IMR-90 (cell line): ENCODE data around the gene PLXNA1. TPM values are rescaled to one million over a fixed set of nuclear protein-coding genes. Genes with fewer than 3 reads are reported as not detected.

Experiments
- ATAC-seq: fragments of 200-7000 bp; cut with Tn5 transposase; 2 replicates; pipeline ENCODE4 v1.9.1; 2020; ENCODE audit warnings: low read depth, mild to moderate bottlenecking, moderate library complexity
- BruUV-seq: library from RNA; stranded (reverse); fragments of 400-500 nt; replicated peaks from 2 replicates; lab custom pipeline; 2021; lab: Mats Ljungman, UMichigan
- CTCF ChIA-PET: fragments of 300-600 bp; formaldehyde crosslinking; extraction: SDS; loops from one replicate; lab custom pipeline; 2021; ENCODE audit warnings: antibody characterized with exemption; lab: Yijun Ruan, JAX
- POLR2A ChIA-PET: fragments of 300-600 bp; sonication (Branson Sonifier 250); formaldehyde crosslinking; loops from one replicate; lab custom pipeline; 2022; ENCODE audit warnings: antibody characterized with exemption; ENCODE audit not compliant: unreplicated experiment; lab: Charles Lee
- DNase-seq: peaks from one replicate; pipeline ENCODE4 v3.0.0; 2013
- H2AFZ ChIP-seq: replicated peaks from 2 replicates; pipeline ENCODE3; 2013; ENCODE audit warnings: low read length, mild to moderate bottlenecking; ENCODE audit not compliant: poor library complexity
- H2AK5ac ChIP-seq: 2 replicates; pipeline ENCODE4 v1.6.1; 2013; ENCODE audit warnings: low read depth, low read length, inconsistent platforms
- H2AK9ac ChIP-seq: replicated peaks from 2 replicates; pipeline ENCODE3; 2013; ENCODE audit warnings: mild to moderate bottlenecking, low read depth, low read length, moderate library complexity; ENCODE audit not compliant: poor library complexity
- H2BK120ac ChIP-seq: 2 replicates; pipeline ENCODE4 v1.6.1; 2013; ENCODE audit warnings: low read depth, low read length, inconsistent platforms
- H2BK15ac ChIP-seq: 3 replicates; pipeline ENCODE4 v1.6.1; 2013; ENCODE audit warnings: low read depth, low read length, inconsistent platforms
- H2BK20ac ChIP-seq: 2 replicates; pipeline ENCODE4 v1.6.1; 2013; ENCODE audit warnings: low read depth, mild to moderate bottlenecking, inconsistent platforms, low read length, moderate library complexity
- H2BK5ac ChIP-seq: 2 replicates; pipeline ENCODE4 v1.6.1; 2013; ENCODE audit warnings: mild to moderate bottlenecking, low read depth, low read length, inconsistent platforms; ENCODE audit not compliant: poor library complexity, severe bottlenecking
- H3K14ac ChIP-seq: replicated peaks from 2 replicates; pipeline ENCODE4 v1.6.1; 2013; ENCODE audit warnings: low read depth, low read length, inconsistent platforms
- H3K18ac ChIP-seq: 2 replicates; pipeline ENCODE4 v1.6.1; 2013; ENCODE audit warnings: low read depth, low read length, control low read depth
- H3K23ac ChIP-seq: 2 replicates; pipeline ENCODE4 v1.6.1; 2013; ENCODE audit warnings: low read depth, low read length, inconsistent platforms
- H3K27ac ChIP-seq: 2 replicates; pipeline ENCODE4 v1.5.1; 2013; ENCODE audit warnings: mild to moderate bottlenecking, control low read depth, low read length; ENCODE audit not compliant: insufficient read depth
- H3K27me3 ChIP-seq: 2 replicates; pipeline ENCODE4 v1.6.1; 2013; ENCODE audit warnings: low read length; ENCODE audit not compliant: control insufficient read depth, insufficient read depth
- H3K36me3 ChIP-seq: 2 replicates; pipeline ENCODE4 v1.6.1; 2013; ENCODE audit warnings: low read length, mixed read lengths; ENCODE audit not compliant: control insufficient read depth, insufficient read depth
- H3K4ac ChIP-seq: 2 replicates; pipeline ENCODE4 v1.6.1; 2013; ENCODE audit warnings: low read depth, low read length, inconsistent platforms
- H3K4me1 ChIP-seq: 2 replicates; pipeline ENCODE4 v1.6.1; 2013; ENCODE audit warnings: low read length, mixed read lengths; ENCODE audit not compliant: control insufficient read depth, insufficient read depth
- H3K4me2 ChIP-seq: 2 replicates; pipeline ENCODE4 v1.6.1; 2013; ENCODE audit warnings: low read depth, mild to moderate bottlenecking, control low read depth, low read length, moderate library complexity
- H3K4me3 ChIP-seq: 2 replicates; pipeline ENCODE4 v1.5.1; 2013; ENCODE audit warnings: low read depth, mild to moderate bottlenecking, control low read depth, low read length, moderate library complexity; ENCODE audit not compliant: insufficient read depth
- H3K56ac ChIP-seq: 2 replicates; pipeline ENCODE4 v1.6.1; 2013; ENCODE audit warnings: low read length, inconsistent platforms; ENCODE audit not compliant: insufficient read depth; ENCODE audit errors: extremely low read depth
- H3K79me1 ChIP-seq, 2 experiments: 2 replicates each; pipeline ENCODE4 v1.6.1; 2013; ENCODE audit warnings: low read length in 2 of 2, inconsistent platforms in 1 of 2, low read depth in 1 of 2
- H3K9ac ChIP-seq: 2 replicates; pipeline ENCODE4 v1.6.1; 2013; ENCODE audit warnings: low read depth, low read length, control low read depth
- H3K9me1 ChIP-seq: 2 replicates; pipeline ENCODE4 v1.6.1; 2013; ENCODE audit warnings: low read length, inconsistent platforms; ENCODE audit not compliant: insufficient read depth
- H3K9me3 ChIP-seq: 2 replicates; pipeline ENCODE4 v1.6.1; 2013; ENCODE audit warnings: low read length; ENCODE audit not compliant: control insufficient read depth, insufficient read depth
- H4K20me1 ChIP-seq: 2 replicates; pipeline ENCODE4 v1.6.1; 2013; ENCODE audit warnings: low read length, inconsistent platforms; ENCODE audit not compliant: insufficient read depth
- H4K5ac ChIP-seq: 2 replicates; pipeline ENCODE4 v1.6.1; 2013; ENCODE audit warnings: mild to moderate bottlenecking, low read depth, low read length, control low read depth
- H4K8ac ChIP-seq, 2 experiments: 2 replicates each; pipeline ENCODE4 v1.6.1; 2013; ENCODE audit warnings: low read depth in 2 of 2, low read length in 2 of 2, control low read depth in 1 of 2, inconsistent platforms in 1 of 2
- H4K91ac ChIP-seq: 2 replicates; pipeline ENCODE4 v1.6.1; 2013; ENCODE audit warnings: low read depth, low read length, inconsistent platforms; ENCODE audit not compliant: insufficient read depth
- CHD1 ChIP-seq: IDR thresholded peaks from 2 replicates; pipeline ENCODE4 v1.6.1; 2012; ENCODE audit warnings: low read depth, low read length, improper control_type of control experiment
- ELK1 ChIP-seq: fragments of 150-350 bp; IDR thresholded peaks from 2 replicates; pipeline ENCODE4 v1.6.1; 2016; ENCODE audit warnings: low read depth, mild to moderate bottlenecking, low read length, moderate library complexity, borderline replicate concordance
- FOS ChIP-seq: fragments of 150-350 bp; IDR thresholded peaks from 2 replicates; pipeline ENCODE4 v1.6.1; 2016; ENCODE audit warnings: low read depth, low read length
- MAZ ChIP-seq: IDR thresholded peaks from 2 replicates; pipeline ENCODE4 v1.6.1; 2012; ENCODE audit warnings: low read depth, mild to moderate bottlenecking, low read length, improper control_type of control experiment, moderate library complexity, borderline replicate concordance
- MXI1 ChIP-seq: IDR thresholded peaks from 2 replicates; pipeline ENCODE4 v1.6.1; 2012; ENCODE audit warnings: low read depth, mild to moderate bottlenecking, low read length, moderate library complexity, borderline replicate concordance
- NFE2L2 ChIP-seq: fragments of 150-350 bp; IDR thresholded peaks from 2 replicates; pipeline ENCODE4 v1.6.1; 2016; ENCODE audit warnings: low read depth, mild to moderate bottlenecking, low read length
- POLR2A ChIP-seq: IDR thresholded peaks from 2 replicates; pipeline ENCODE4 v1.6.1; 2012; ENCODE audit warnings: mild to moderate bottlenecking, low read depth, low read length
- RAD21 ChIP-seq: IDR thresholded peaks from 2 replicates; pipeline ENCODE4 v1.6.1; 2012; ENCODE audit warnings: low read length, improper control_type of control experiment
- RCOR1 ChIP-seq: IDR thresholded peaks from 2 replicates; pipeline ENCODE4 v1.6.1; 2012; ENCODE audit warnings: mild to moderate bottlenecking, low read length, improper control_type of control experiment; ENCODE audit not compliant: insufficient replicate concordance
- RFX5 ChIP-seq: IDR thresholded peaks from 2 replicates; pipeline ENCODE4 v1.8.0; 2012; ENCODE audit warnings: low read depth, mild to moderate bottlenecking, low read length, moderate library complexity
- SMC3 ChIP-seq: fragments of 150-350 bp; IDR thresholded peaks from 2 replicates; pipeline ENCODE4 v1.6.1; 2016; ENCODE audit warnings: low read depth, mild to moderate bottlenecking, antibody characterized with exemption, low read length, moderate library complexity
- USF2 ChIP-seq: fragments of 150-350 bp; IDR thresholded peaks from 2 replicates; pipeline ENCODE4 v1.6.1; 2017; ENCODE audit warnings: mild to moderate bottlenecking, antibody characterized with exemption, low read length, low read depth
- WGBS, 2 experiments: methylation state at CpG; one replicate each; pipeline versions ENCODE4 v1.1.5 to v1.1.7; 2013; ENCODE audit warnings: missing lambda C conversion rate in 2 of 2; ENCODE audit not compliant: insufficient read length in 1 of 2; ENCODE audit errors: extremely low coverage in 2 of 2; 5-methylcytosine and 5-hydroxymethylcytosine counted together
- dilution Hi-C: fragments of 300-500 bp; cut with HindIII; formaldehyde crosslinking; loops from one replicate; pipeline ENCODE4 v1.14.3; 2018; ENCODE audit warnings: low sequenced_read_pairs; ENCODE audit not compliant: unreplicated experiment
- in situ Hi-C: fragments of 300-500 bp; cut with MboI; formaldehyde crosslinking; loops from 3 replicates; pipeline ENCODE4 v1.14.3; 2019; ENCODE audit warnings: low sequenced_read_pairs, inconsistent platforms, mixed read lengths
- intact Hi-C: fragments of 100-400 bp; cut with micrococcal nuclease; formaldehyde crosslinking; loops from 2 replicates; pipeline ENCODE4 v1.10.0; 2022
- polyA plus RNA-seq, 3 experiments: library from polyadenylated mRNA; depleted of rRNA; stranded (reverse); fragments of >200 nt; gene quantifications; 2 replicates each; pipeline ENCODE4 v1.2.3, GENCODE V29; 2012; ENCODE audit warnings: low replicate concordance in 1 of 3
- total RNA-seq: library from RNA; depleted of rRNA; stranded (reverse); fragments of >200 nt; gene quantifications from 2 replicates; pipeline ENCODE4 v1.2.3, GENCODE V29; 2012
- TF ChIP-seq, protein P1 (sequence below): conservative IDR thresholded peaks from 2 replicates; pipeline ENCODE4 v1.5.1; 2012; ENCODE audit warnings: mild to moderate bottlenecking, low read depth, low read length, improper control_type of control experiment

PLXNA1 gene
- total and polyA plus RNA-seq, 2 of the 4 experiments (the other 2 are of a cell fraction) = 13.6 to 49.4 TPM

GRCh38 chr3:127029658-127030507, 47.0 kb downstream of the PLXNA1 start:
- WGBS, 2 experiments = 97% methylated on average over 30 of the region's 42 CpGs; no CpG with 5 or more reads in 1 of the 2 experiments
- ChIA-PET CTCF (no interaction called here), POLR2A (no interaction called here)
- Histone ChIP-seq H3K9ac (no peak overlapping the region), H3K14ac (no peak overlapping the region), H3K27ac (no peak overlapping the region), H2BK15ac (no peak overlapping the region), H4K91ac (no peak overlapping the region), H3K36me3 (peaks cover 76% of the 10 kb centered on the region), H3K4me3 (no peak overlapping the region), H3K9me3 (no peaks in the 10 kb centered on the region), H3K79me1 (no peaks in the 10 kb centered on the region), H3K4me1 (peaks cover 7% of the 10 kb centered on the region; the same call in 1 of the 2 replicates), H2BK120ac (no peak overlapping the region), H2BK5ac (no peak overlapping the region), H3K23ac (no peak overlapping the region), H4K5ac (no peak overlapping the region), H2AK5ac (no peak overlapping the region), H3K4ac (no peak overlapping the region), H2AK9ac (peak overlapping the region; percentile 20), H4K8ac (no peak overlapping the region), H2BK20ac (no peak overlapping the region), H3K18ac (no peak overlapping the region), H4K20me1 (peaks cover 4% of the 10 kb centered on the region), H3K4me2 (no peak overlapping the region), H3K56ac (no peak overlapping the region), H3K27me3 (no peaks in the 10 kb centered on the region), H2AFZ (peak overlapping the region; percentile 29), H3K9me1 (no peaks in the 10 kb centered on the region; the same call in 1 of the 2 replicates)
- dilution Hi-C loops = no loop called here
- no TSS peak for BruUV-seq
- in situ Hi-C loops = no loop called here
- TF ChIP-seq, protein P1, sequence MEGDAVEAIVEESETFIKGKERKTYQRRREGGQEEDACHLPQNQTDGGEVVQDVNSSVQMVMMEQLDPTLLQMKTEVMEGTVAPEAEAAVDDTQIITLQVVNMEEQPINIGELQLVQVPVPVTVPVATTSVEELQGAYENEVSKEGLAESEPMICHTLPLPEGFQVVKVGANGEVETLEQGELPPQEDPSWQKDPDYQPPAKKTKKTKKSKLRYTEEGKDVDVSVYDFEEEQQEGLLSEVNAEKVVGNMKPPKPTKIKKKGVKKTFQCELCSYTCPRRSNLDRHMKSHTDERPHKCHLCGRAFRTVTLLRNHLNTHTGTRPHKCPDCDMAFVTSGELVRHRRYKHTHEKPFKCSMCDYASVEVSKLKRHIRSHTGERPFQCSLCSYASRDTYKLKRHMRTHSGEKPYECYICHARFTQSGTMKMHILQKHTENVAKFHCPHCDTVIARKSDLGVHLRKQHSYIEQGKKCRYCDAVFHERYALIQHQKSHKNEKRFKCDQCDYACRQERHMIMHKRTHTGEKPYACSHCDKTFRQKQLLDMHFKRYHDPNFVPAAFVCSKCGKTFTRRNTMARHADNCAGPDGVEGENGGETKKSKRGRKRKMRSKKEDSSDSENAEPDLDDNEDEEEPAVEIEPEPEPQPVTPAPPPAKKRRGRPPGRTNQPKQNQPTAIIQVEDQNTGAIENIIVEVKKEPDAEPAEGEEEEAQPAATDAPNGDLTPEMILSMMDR = no peak
- no peak for TF ChIP-seq RCOR1
- no peak for TF ChIP-seq POLR2A
- TF ChIP-seq MXI1 = no peak
- TF ChIP-seq CHD1 = no peak
- no peak for TF ChIP-seq FOS
- TF ChIP-seq RFX5 = no peak
- no peak for TF ChIP-seq NFE2L2
- no peak for TF ChIP-seq USF2
- TF ChIP-seq ELK1 = no peak
- TF ChIP-seq SMC3 = no peak
- TF ChIP-seq MAZ = no peak
- TF ChIP-seq RAD21 = no peak
- intact Hi-C loops = no loop called here
- ATAC-seq (no peak), DNase-seq (no peak)
